Panc1 (cell line): ENCODE data around the gene TMEM39A. TPM values are rescaled to one million over a fixed set of nuclear protein-coding genes. Genes with fewer than 3 reads are reported as not detected.

Experiments used
- ATAC-seq: fragments of 200-7000 bp; cut with Tn5 transposase; 2 replicates; pipeline ENCODE4 v1.9.1; 2020; ENCODE audit warnings: mild to moderate bottlenecking, moderate library complexity
- BruUV-seq: library from RNA; stranded (reverse); fragments of 400-500 nt; replicated peaks from 2 replicates; lab custom pipeline; 2021; lab: Mats Ljungman, UMichigan
- CTCF ChIA-PET: fragments of 300-600 bp; sonication (Branson Sonifier 250); formaldehyde crosslinking; loops from one replicate; lab custom pipeline; 2022; ENCODE audit warnings: antibody characterized with exemption; lab: Charles Lee
- POLR2A ChIA-PET: fragments of 300-600 bp; sonication (Branson Sonifier 250); formaldehyde crosslinking; loops from one replicate; lab custom pipeline; 2022; ENCODE audit warnings: antibody characterized with exemption; lab: Charles Lee
- DNase-seq: peaks from one replicate; pipeline ENCODE4 v3.0.0-alpha.2; 2010; ENCODE audit warnings: low read depth, low spot score
- H3K27ac ChIP-seq: 2 replicates; pipeline ENCODE4 v1.5.1; 2011; ENCODE audit warnings: mild to moderate bottlenecking, low read length, inconsistent platforms
- H3K27me3 ChIP-seq: fragments of 200-500 bp; sonication (Bioruptor generic); 2 replicates; pipeline ENCODE4 v1.6.0; 2014; ENCODE audit warnings: low read length, inconsistent platforms; ENCODE audit not compliant: control insufficient read depth, insufficient read depth
- H3K36me3 ChIP-seq: fragments of 200-500 bp; sonication (Bioruptor generic); 2 replicates; pipeline ENCODE4 v1.5.1; 2014; ENCODE audit warnings: inconsistent platforms, mild to moderate bottlenecking, low read length, moderate library complexity; ENCODE audit not compliant: control insufficient read depth, insufficient read depth
- H3K4me1 ChIP-seq: 2 replicates; pipeline ENCODE4 v1.5.1; 2011; ENCODE audit warnings: inconsistent platforms, mild to moderate bottlenecking, low read length, moderate library complexity; ENCODE audit not compliant: control insufficient read depth, insufficient read depth
- H3K4me3 ChIP-seq, 2 experiments: 2 replicates each; pipeline ENCODE4 v1.5.1; 2011 to 2012; ENCODE audit warnings: low read depth in 2 of 2, low read length in 2 of 2, mild to moderate bottlenecking in 2 of 2, inconsistent platforms in 1 of 2, moderate library complexity in 1 of 2
- H3K9me3 ChIP-seq: fragments of 200-500 bp; sonication (Bioruptor generic); 2 replicates; pipeline ENCODE4 v1.5.1; 2014; ENCODE audit warnings: low read depth, mild to moderate bottlenecking, inconsistent platforms, low read length, moderate library complexity; ENCODE audit not compliant: control insufficient read depth, insufficient read depth
- SIN3A ChIP-seq: IDR thresholded peaks from 2 replicates; pipeline ENCODE4 v1.6.1; 2012; ENCODE audit warnings: low read depth, mild to moderate bottlenecking, low read length, moderate library complexity, borderline replicate concordance; ENCODE audit not compliant: insufficient read depth
- TCF7L2 ChIP-seq: IDR thresholded peaks from 2 replicates; pipeline ENCODE4 v1.6.1; 2011; ENCODE audit warnings: mild to moderate bottlenecking, low read depth, low read length, inconsistent platforms
- in situ Hi-C: cut with HindIII; loops from 2 replicates; pipeline ENCODE4 v1.10.0; 2016; ENCODE audit warnings: low sequenced_read_pairs, low pct_unique_long_range_greater_than_20kb
- intact Hi-C: fragments of 100-400 bp; cut with micrococcal nuclease; formaldehyde crosslinking; loops from one replicate; pipeline ENCODE4 v1.10.0; 2022; ENCODE audit not compliant: unreplicated experiment
- total RNA-seq: library from RNA; stranded (reverse); gene quantifications from one replicate; pipeline ENCODE4 v1.2.1, GENCODE V29; 2021; ENCODE audit not compliant: unreplicated experiment
- TF ChIP-seq, protein P1 (sequence below): fragments of 450-650 bp; IDR thresholded peaks from 2 replicates; pipeline ENCODE4 v1.5.1; 2017; ENCODE audit warnings: mild to moderate bottlenecking
- TF ChIP-seq, protein P2 (sequence below), 2 experiments: IDR thresholded peaks; 2 replicates each; pipeline ENCODE4 v1.6.1; 2011 to 2012; ENCODE audit warnings: low read depth in 2 of 2, control low read depth in 1 of 2, low read length in 1 of 2, mild to moderate bottlenecking in 1 of 2, moderate library complexity in 1 of 2; ENCODE audit not compliant: insufficient read depth in 1 of 2

The TMEM39A gene
- total RNA-seq, 1 experiment from 2014 or later = 47.8 TPM

DNA sequence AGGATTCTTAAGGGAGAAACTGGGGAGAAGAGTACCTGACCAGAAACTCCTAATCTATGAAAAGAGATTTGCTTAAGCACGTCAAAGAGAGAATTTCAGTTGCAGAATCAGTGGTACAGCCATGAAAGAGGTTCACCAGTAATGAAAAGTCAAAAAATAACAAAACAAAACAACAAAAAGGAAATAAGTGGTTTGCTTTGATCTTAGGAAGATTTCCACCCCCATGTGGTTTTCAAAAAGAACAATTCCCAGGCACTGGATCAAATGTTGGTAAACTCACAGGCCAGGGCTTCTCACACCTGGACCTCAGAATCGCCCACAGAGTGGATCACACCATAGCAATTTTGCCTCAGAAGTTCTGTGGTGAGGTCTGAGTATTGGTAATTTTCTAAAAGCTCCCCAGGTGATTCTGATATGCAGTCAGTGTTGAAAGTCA is 67.5 kb downstream of the TMEM39A start:
- DNase-seq = no peak
- intact Hi-C loops = no loop called here
- BruUV-seq = no TSS peak

DNA sequence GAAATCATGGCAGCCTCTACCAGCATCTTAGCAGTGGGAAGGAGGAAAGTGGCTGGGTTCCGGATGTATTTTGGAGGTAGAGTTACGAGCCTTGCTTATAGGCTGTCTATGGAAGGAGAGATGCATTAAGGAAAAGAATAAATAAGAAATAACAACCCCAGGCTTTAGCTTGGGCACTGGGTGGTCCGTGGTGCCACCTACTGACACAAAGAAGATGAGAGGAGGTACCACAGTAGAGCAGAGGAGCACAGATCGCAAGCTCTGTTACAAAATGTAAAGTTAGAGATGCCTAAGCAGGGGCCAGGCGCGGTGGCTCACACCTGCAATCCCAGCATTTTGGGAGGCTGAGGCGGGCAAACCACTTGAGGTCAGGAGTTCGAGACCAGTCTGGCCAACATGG is 74.8 kb downstream of the TMEM39A start:
- BruUV-seq = no TSS peak
- Histone ChIP-seq H3K27me3 (no peaks in the 10 kb centered on the region), H3K4me1 (no peaks in the 10 kb centered on the region), H3K27ac (no peak overlapping the region), H3K4me3 (no peak overlapping the region), H3K9me3 (no peaks in the 10 kb centered on the region), H3K36me3 (no peaks in the 10 kb centered on the region)
- TF ChIP-seq, protein P1, sequence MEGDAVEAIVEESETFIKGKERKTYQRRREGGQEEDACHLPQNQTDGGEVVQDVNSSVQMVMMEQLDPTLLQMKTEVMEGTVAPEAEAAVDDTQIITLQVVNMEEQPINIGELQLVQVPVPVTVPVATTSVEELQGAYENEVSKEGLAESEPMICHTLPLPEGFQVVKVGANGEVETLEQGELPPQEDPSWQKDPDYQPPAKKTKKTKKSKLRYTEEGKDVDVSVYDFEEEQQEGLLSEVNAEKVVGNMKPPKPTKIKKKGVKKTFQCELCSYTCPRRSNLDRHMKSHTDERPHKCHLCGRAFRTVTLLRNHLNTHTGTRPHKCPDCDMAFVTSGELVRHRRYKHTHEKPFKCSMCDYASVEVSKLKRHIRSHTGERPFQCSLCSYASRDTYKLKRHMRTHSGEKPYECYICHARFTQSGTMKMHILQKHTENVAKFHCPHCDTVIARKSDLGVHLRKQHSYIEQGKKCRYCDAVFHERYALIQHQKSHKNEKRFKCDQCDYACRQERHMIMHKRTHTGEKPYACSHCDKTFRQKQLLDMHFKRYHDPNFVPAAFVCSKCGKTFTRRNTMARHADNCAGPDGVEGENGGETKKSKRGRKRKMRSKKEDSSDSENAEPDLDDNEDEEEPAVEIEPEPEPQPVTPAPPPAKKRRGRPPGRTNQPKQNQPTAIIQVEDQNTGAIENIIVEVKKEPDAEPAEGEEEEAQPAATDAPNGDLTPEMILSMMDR = peak; percentile 38; the same call in 1 of the 2 replicates
- TF ChIP-seq SIN3A (no peak), TCF7L2 (no peak)
- TF ChIP-seq, protein P2, sequence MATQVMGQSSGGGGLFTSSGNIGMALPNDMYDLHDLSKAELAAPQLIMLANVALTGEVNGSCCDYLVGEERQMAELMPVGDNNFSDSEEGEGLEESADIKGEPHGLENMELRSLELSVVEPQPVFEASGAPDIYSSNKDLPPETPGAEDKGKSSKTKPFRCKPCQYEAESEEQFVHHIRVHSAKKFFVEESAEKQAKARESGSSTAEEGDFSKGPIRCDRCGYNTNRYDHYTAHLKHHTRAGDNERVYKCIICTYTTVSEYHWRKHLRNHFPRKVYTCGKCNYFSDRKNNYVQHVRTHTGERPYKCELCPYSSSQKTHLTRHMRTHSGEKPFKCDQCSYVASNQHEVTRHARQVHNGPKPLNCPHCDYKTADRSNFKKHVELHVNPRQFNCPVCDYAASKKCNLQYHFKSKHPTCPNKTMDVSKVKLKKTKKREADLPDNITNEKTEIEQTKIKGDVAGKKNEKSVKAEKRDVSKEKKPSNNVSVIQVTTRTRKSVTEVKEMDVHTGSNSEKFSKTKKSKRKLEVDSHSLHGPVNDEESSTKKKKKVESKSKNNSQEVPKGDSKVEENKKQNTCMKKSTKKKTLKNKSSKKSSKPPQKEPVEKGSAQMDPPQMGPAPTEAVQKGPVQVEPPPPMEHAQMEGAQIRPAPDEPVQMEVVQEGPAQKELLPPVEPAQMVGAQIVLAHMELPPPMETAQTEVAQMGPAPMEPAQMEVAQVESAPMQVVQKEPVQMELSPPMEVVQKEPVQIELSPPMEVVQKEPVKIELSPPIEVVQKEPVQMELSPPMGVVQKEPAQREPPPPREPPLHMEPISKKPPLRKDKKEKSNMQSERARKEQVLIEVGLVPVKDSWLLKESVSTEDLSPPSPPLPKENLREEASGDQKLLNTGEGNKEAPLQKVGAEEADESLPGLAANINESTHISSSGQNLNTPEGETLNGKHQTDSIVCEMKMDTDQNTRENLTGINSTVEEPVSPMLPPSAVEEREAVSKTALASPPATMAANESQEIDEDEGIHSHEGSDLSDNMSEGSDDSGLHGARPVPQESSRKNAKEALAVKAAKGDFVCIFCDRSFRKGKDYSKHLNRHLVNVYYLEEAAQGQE (IDR thresholded peaks at IDR 0.05; ENCODE audit: insufficient read depth in 1 of 2, low read depth in 2 of 2, low read length in 1 of 2) = no peak
- ATAC-seq (no peak; the same call in 1 of the 2 replicates), DNase-seq (no peak)
- ChIA-PET CTCF (no interaction called here), POLR2A (no interaction called here)
- intact Hi-C loops = no loop called here
- in situ Hi-C loops = no loop called here

More for the DNA sequence above, 67.5 kb downstream of the TMEM39A start:
- no peak for ATAC-seq
- ChIA-PET POLR2A (no interaction called here), CTCF (no interaction called here)
- no peaks in the 10 kb centered on the region for H3K36me3 ChIP-seq
- no peak overlapping the region for H3K27ac ChIP-seq
- no peaks in the 10 kb centered on the region for H3K4me1 ChIP-seq
- TF ChIP-seq TCF7L2 = no peak
- TF ChIP-seq, protein P1 = no peak
- TF ChIP-seq, protein P2 (IDR thresholded peaks at IDR 0.05; ENCODE audit: insufficient read depth in 1 of 2, low read depth in 2 of 2, low read length in 1 of 2) = no peak
- no peaks in the 10 kb centered on the region for H3K27me3 ChIP-seq
- no peaks in the 10 kb centered on the region for H3K9me3 ChIP-seq
- in situ Hi-C loops = no loop called here
- H3K4me3 ChIP-seq = no peak overlapping the region
